ENCODE measurements around the gene INO80.

GRCh38 chr15:41001524-41002214 is 114.4 kb downstream of the INO80 start:
- no peak for TF ChIP-seq POLR2A (IDR thresholded peaks at IDR 0.05)
- TF ChIP-seq CTCF (IDR thresholded peaks at IDR 0.05), result no peak

All from breast epithelium (tissue), 3 donors.